HFFc6 (cell line): ENCODE data around the gene BDKRB1. TPM values are rescaled to one million over a fixed set of nuclear protein-coding genes. Genes with fewer than 3 reads are reported as not detected.

Source experiments
- DNase-seq: peaks from one replicate; pipeline ENCODE4 v3.0.0-alpha.2; 2018
- H3K27ac Mint-ChIP-seq: 2 replicates; pipeline ENCODE4 v1.8.0; 2020; ENCODE audit warnings: mild to moderate bottlenecking, mixed read lengths
- H3K27me3 Mint-ChIP-seq: 2 replicates; pipeline ENCODE4 v1.8.0; 2021; ENCODE audit warnings: mild to moderate bottlenecking, moderate library complexity, mixed read lengths; ENCODE audit not compliant: insufficient read depth
- H3K36me3 Mint-ChIP-seq: 2 replicates; pipeline ENCODE4 v1.8.0; 2021; ENCODE audit warnings: low read depth, mixed read lengths
- H3K4me1 Mint-ChIP-seq: 2 replicates; pipeline ENCODE4 v1.8.0; 2020; ENCODE audit warnings: low read depth, mixed read lengths
- H3K4me3 Mint-ChIP-seq: 2 replicates; pipeline ENCODE4 v1.8.0; 2020; ENCODE audit warnings: mild to moderate bottlenecking, moderate library complexity, mixed read lengths
- H3K9me3 Mint-ChIP-seq: 2 replicates; pipeline ENCODE4 v1.8.0; 2020; ENCODE audit warnings: mild to moderate bottlenecking, mixed read lengths
- total RNA-seq, 6 experiments: library from RNA; stranded (reverse); fragmentation: NEBNext Ultra II Directional; extraction: Animal tissue kit (Norgen Biotek cat#: 25700); gene quantifications; 2 replicates in 1 of 6; 3 replicates in 5 of 6; pipeline ENCODE4 v1.2.3, GENCODE V29; 2021
- TF ChIP-seq, protein P1 (sequence below): fragments of 200-600 bp; sonication (generic); IDR thresholded peaks from 2 replicates; pipeline ENCODE4 v1.5.0; 2021; ENCODE audit warnings: antibody characterized with exemption, mild to moderate bottlenecking

BDKRB1 gene
- total RNA-seq, 6 experiments from 2014 or later, result 41.5 to 67.8 (median 59.2) TPM

- Mint-ChIP-seq H3K36me3 (peaks cover 5% of the 10 kb centered on the region; the same call in 1 of the 2 replicates), H3K27me3 (no peaks in the 10 kb centered on the region), H3K27ac (peak overlapping the region; percentile 37; the same call in 1 of the 2 replicates), H3K9me3 (no peaks in the 10 kb centered on the region), H3K4me3 (no peak overlapping the region; the same call in 1 of the 2 replicates), H3K4me1 (peaks cover 7% of the 10 kb centered on the region; the same call in 1 of the 2 replicates)
- TF ChIP-seq, protein P1, sequence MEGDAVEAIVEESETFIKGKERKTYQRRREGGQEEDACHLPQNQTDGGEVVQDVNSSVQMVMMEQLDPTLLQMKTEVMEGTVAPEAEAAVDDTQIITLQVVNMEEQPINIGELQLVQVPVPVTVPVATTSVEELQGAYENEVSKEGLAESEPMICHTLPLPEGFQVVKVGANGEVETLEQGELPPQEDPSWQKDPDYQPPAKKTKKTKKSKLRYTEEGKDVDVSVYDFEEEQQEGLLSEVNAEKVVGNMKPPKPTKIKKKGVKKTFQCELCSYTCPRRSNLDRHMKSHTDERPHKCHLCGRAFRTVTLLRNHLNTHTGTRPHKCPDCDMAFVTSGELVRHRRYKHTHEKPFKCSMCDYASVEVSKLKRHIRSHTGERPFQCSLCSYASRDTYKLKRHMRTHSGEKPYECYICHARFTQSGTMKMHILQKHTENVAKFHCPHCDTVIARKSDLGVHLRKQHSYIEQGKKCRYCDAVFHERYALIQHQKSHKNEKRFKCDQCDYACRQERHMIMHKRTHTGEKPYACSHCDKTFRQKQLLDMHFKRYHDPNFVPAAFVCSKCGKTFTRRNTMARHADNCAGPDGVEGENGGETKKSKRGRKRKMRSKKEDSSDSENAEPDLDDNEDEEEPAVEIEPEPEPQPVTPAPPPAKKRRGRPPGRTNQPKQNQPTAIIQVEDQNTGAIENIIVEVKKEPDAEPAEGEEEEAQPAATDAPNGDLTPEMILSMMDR, result no peak
- no peak for DNase-seq
Observed at GRCh38 chr14:96285667-96286066, 29.7 kb downstream of the BDKRB1 start.

- Mint-ChIP-seq H3K4me3 (no peak overlapping the region), H3K4me1 (peaks cover 7% of the 10 kb centered on the region; the same call in 1 of the 2 replicates), H3K36me3 (peaks cover 5% of the 10 kb centered on the region; the same call in 1 of the 2 replicates), H3K27me3 (no peaks in the 10 kb centered on the region), H3K27ac (no peak overlapping the region), H3K9me3 (no peaks in the 10 kb centered on the region)
- DNase-seq, result no peak
- TF ChIP-seq, protein P1, result no peak
Observed at GRCh38 chr14:96286251-96286650, 30.2 kb downstream of the BDKRB1 start.

DNA sequence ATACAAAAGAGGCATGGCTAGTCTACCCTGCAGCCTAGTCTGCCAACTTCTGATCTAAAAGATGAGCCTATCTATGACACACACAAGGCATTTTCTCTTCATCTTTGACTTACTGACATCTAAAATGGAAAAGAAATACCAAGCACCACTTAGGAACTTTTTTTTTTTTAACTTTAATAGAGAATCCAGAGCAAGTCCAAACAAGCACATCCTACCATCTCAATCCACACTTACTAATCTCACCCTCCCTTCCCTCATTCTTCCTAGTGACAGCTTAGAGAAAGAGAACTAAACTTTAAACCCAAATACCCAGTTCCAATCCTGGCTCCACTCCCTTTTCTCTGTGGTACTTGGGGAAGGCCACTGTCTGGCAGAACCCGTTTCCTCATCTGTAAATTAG lies 31.8 kb downstream of the BDKRB1 start:
- H3K4me3 Mint-ChIP-seq, result no peak overlapping the region
- no peaks in the 10 kb centered on the region for H3K27me3 Mint-ChIP-seq
- TF ChIP-seq, protein P1, result no peak
- H3K4me1 Mint-ChIP-seq, result peaks cover 7% of the 10 kb centered on the region; the same call in 1 of the 2 replicates
- DNase-seq, result no peak
- peaks cover 5% of the 10 kb centered on the region; the same call in 1 of the 2 replicates for H3K36me3 Mint-ChIP-seq
- H3K9me3 Mint-ChIP-seq, result no peaks in the 10 kb centered on the region
- H3K27ac Mint-ChIP-seq, result no peak overlapping the region

DNA sequence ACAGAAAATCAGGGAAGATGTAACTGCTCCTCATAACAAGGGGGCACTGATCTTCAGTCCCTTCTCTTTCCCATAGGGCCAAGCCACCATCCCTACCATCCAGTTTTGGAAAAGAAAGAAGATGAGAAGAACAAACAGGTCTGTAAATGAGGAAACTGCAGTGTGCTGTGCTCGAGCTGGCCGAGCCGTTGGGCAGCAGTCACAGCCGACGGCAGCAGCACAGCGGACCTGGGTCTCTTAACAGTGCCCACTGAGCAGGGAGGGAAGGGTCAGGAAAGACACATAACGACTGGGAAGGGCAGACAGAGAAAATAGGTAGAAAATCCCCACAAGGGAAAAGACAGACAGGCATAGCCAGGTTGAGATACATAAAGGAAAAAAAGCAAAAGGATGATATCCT lies 38.2 kb downstream of the BDKRB1 start:
- peaks cover 5% of the 10 kb centered on the region for H3K4me1 Mint-ChIP-seq
- no peak for DNase-seq
- H3K27ac Mint-ChIP-seq, result no peak overlapping the region
- H3K4me3 Mint-ChIP-seq, result no peak overlapping the region
- no peaks in the 10 kb centered on the region for H3K9me3 Mint-ChIP-seq
- H3K36me3 Mint-ChIP-seq, result no peaks in the 10 kb centered on the region
- TF ChIP-seq, protein P1, result no peak
- H3K27me3 Mint-ChIP-seq, result no peaks in the 10 kb centered on the region

DNA sequence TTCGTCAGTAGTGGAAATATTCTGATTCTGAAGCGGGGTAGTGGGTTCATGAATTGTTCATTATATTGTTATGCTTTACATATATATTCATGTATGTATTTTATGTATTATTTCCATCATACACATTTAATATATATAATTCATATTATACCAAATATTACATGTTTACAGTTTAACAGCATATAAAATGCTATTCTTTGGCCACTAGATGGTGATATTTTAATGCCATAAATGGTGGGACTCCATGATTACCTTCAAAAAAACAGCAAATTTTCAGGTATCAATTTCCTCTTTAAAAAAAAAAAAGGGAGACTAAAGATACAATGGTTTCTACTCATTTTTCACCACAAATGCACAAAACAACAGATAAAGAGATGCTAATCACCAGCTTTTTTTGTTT lies 41.0 kb downstream of the BDKRB1 start:
- Mint-ChIP-seq H3K27me3 (no peaks in the 10 kb centered on the region), H3K27ac (no peak overlapping the region), H3K36me3 (no peaks in the 10 kb centered on the region), H3K4me1 (peaks cover 5% of the 10 kb centered on the region), H3K9me3 (no peaks in the 10 kb centered on the region), H3K4me3 (no peak overlapping the region)
- TF ChIP-seq, protein P1, result peak; percentile 86
- peak; percentile 21 for DNase-seq
